Sigmoid colon (tissue), 4 donors: Measurements from ENCODE around the gene POU3F3.

Experiments used
- EP300 ChIP-seq, 4 donors: sonication (generic); formaldehyde crosslinking; IDR thresholded peaks; one replicate each; pipeline ENCODE4 v1.6.1; 2017; ENCODE audit warnings: antibody characterized with exemption in 4 of 4
- TF ChIP-seq, protein P1 (sequence below), 4 experiments: fragments of 450-650 bp in 3 of 4; fragments of 200-600 bp in 1 of 4; IDR thresholded peaks; one replicate each; pipeline ENCODE4 v1.5.1; 2016 to 2019; ENCODE audit warnings: antibody characterized with exemption in 4 of 4, mild to moderate bottlenecking in 3 of 4, moderate library complexity in 2 of 4

DNA sequence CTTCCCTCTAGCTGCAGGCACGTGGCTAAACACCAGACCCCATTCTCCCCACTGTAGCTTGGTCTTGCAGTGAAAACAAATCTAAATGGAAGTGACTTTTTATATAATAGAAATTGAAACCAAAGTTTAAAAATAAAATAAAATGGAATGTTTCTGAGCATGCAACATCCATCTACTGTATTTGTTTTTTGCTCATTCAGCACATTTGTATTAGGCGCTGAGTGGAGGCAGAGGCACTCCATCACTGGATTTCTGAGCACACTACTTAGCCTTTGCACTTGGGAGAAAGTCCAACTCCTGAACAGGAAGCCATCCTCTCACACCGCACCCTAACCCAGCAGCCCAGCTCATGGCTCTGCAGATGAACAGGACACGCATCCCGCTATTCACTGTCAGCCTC lies 37.8 kb upstream of the POU3F3 start:
- TF ChIP-seq, protein P1, sequence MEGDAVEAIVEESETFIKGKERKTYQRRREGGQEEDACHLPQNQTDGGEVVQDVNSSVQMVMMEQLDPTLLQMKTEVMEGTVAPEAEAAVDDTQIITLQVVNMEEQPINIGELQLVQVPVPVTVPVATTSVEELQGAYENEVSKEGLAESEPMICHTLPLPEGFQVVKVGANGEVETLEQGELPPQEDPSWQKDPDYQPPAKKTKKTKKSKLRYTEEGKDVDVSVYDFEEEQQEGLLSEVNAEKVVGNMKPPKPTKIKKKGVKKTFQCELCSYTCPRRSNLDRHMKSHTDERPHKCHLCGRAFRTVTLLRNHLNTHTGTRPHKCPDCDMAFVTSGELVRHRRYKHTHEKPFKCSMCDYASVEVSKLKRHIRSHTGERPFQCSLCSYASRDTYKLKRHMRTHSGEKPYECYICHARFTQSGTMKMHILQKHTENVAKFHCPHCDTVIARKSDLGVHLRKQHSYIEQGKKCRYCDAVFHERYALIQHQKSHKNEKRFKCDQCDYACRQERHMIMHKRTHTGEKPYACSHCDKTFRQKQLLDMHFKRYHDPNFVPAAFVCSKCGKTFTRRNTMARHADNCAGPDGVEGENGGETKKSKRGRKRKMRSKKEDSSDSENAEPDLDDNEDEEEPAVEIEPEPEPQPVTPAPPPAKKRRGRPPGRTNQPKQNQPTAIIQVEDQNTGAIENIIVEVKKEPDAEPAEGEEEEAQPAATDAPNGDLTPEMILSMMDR (IDR thresholded peaks at IDR 0.05): no peak
- no peak for TF ChIP-seq EP300 (IDR thresholded peaks at IDR 0.05)
